Type B pancreatic cell (in vitro differentiated cells): ENCODE measurements around the gene ZC3H12D. TPM values are rescaled to one million over a fixed set of nuclear protein-coding genes. Genes with fewer than 3 reads are reported as not detected.

ENCODE experiments used
- DNase-seq: peaks from one replicate; pipeline ENCODE4 v3.0.0; 2021; ENCODE audit warnings: mixed read lengths; ENCODE audit not compliant: unreplicated experiment; ENCODE audit errors: extremely low spot score
- H3K27ac Mint-ChIP-seq: 2 replicates; pipeline ENCODE4 v1.8.0; 2021; ENCODE audit warnings: mild to moderate bottlenecking, mixed read lengths
- H3K27me3 Mint-ChIP-seq: 2 replicates; pipeline ENCODE4 v1.8.0; 2021; ENCODE audit warnings: mixed read lengths
- H3K36me3 Mint-ChIP-seq: 2 replicates; pipeline ENCODE4 v1.8.0; 2021; ENCODE audit warnings: mixed read lengths
- H3K4me1 Mint-ChIP-seq: one replicate; pipeline ENCODE4 v1.8.0; 2021; ENCODE audit warnings: mixed read lengths; ENCODE audit not compliant: unreplicated experiment
- H3K4me3 Mint-ChIP-seq: 2 replicates; pipeline ENCODE4 v1.8.0; 2021; ENCODE audit warnings: mild to moderate bottlenecking, mixed read lengths
- H3K9me3 Mint-ChIP-seq: 2 replicates; pipeline ENCODE4 v1.8.0; 2021; ENCODE audit warnings: mixed read lengths
- total RNA-seq: library from RNA; stranded (reverse); gene quantifications from 2 replicates; pipeline ENCODE4 v1.2.1, GENCODE V29; 2021; ENCODE audit warnings: low replicate concordance
- TF ChIP-seq, protein P1 (sequence below): fragments of 200-600 bp; sonication (generic); conservative IDR thresholded peaks from 2 replicates; pipeline ENCODE4 v1.5.0; 2021; ENCODE audit warnings: antibody characterized with exemption, mild to moderate bottlenecking

The ZC3H12D gene
- total RNA-seq, 1 donor from 2014 or later, result 0.58 TPM

GRCh38 chr6:149439626-149440025 lies 45.2 kb downstream of the ZC3H12D start:
- Mint-ChIP-seq H3K9me3 (no peaks in the 10 kb centered on the region), H3K36me3 (no peaks in the 10 kb centered on the region), H3K27me3 (no peaks in the 10 kb centered on the region), H3K4me1 (peaks cover 36% of the 10 kb centered on the region), H3K27ac (no peak overlapping the region), H3K4me3 (no peak overlapping the region)
- no peak for DNase-seq
- TF ChIP-seq, protein P1, sequence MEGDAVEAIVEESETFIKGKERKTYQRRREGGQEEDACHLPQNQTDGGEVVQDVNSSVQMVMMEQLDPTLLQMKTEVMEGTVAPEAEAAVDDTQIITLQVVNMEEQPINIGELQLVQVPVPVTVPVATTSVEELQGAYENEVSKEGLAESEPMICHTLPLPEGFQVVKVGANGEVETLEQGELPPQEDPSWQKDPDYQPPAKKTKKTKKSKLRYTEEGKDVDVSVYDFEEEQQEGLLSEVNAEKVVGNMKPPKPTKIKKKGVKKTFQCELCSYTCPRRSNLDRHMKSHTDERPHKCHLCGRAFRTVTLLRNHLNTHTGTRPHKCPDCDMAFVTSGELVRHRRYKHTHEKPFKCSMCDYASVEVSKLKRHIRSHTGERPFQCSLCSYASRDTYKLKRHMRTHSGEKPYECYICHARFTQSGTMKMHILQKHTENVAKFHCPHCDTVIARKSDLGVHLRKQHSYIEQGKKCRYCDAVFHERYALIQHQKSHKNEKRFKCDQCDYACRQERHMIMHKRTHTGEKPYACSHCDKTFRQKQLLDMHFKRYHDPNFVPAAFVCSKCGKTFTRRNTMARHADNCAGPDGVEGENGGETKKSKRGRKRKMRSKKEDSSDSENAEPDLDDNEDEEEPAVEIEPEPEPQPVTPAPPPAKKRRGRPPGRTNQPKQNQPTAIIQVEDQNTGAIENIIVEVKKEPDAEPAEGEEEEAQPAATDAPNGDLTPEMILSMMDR, result no peak

DNA sequence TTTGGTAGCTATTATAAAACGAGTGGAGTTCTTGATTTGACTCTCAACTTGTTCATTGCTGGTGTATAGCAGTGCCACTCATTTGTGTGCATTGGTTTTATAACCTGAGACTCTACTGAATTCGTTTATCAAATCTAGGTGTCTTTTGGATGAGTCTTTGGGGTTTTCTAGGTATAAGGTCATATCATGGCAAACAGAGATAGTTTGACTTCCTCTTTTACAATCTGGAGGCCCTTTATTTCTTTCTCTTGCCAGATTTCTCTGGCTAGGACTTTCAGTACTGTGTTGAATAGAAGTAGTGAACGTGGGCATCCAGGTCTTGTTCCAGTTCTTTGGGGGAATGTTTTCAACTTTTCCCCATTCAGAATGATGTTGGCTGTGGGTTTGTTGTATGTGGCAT lies 46.0 kb downstream of the ZC3H12D start:
- Mint-ChIP-seq H3K27me3 (no peaks in the 10 kb centered on the region), H3K9me3 (no peaks in the 10 kb centered on the region), H3K4me3 (no peak overlapping the region), H3K4me1 (peaks cover 35% of the 10 kb centered on the region), H3K36me3 (no peaks in the 10 kb centered on the region), H3K27ac (no peak overlapping the region)
- TF ChIP-seq, protein P1, result no peak
- DNase-seq, result no peak

GRCh38 chr6:149437212-149437611 lies 47.6 kb downstream of the ZC3H12D start:
- no peaks in the 10 kb centered on the region for H3K9me3 Mint-ChIP-seq
- TF ChIP-seq, protein P1, result no peak
- no peaks in the 10 kb centered on the region for H3K36me3 Mint-ChIP-seq
- no peaks in the 10 kb centered on the region for H3K27me3 Mint-ChIP-seq
- no peak for DNase-seq
- no peak overlapping the region for H3K4me3 Mint-ChIP-seq
- H3K27ac Mint-ChIP-seq, result no peak overlapping the region
- peaks cover 23% of the 10 kb centered on the region for H3K4me1 Mint-ChIP-seq

- no peaks in the 10 kb centered on the region for H3K36me3 Mint-ChIP-seq
- no peak for DNase-seq
- H3K4me1 Mint-ChIP-seq, result peaks cover 27% of the 10 kb centered on the region
- H3K27me3 Mint-ChIP-seq, result no peaks in the 10 kb centered on the region
- H3K9me3 Mint-ChIP-seq, result no peaks in the 10 kb centered on the region
- TF ChIP-seq, protein P1, result no peak
- H3K27ac Mint-ChIP-seq, result no peak overlapping the region
- H3K4me3 Mint-ChIP-seq, result no peak overlapping the region
Observed at GRCh38 chr6:149436647-149437046, 48.2 kb downstream of the ZC3H12D start.

DNA sequence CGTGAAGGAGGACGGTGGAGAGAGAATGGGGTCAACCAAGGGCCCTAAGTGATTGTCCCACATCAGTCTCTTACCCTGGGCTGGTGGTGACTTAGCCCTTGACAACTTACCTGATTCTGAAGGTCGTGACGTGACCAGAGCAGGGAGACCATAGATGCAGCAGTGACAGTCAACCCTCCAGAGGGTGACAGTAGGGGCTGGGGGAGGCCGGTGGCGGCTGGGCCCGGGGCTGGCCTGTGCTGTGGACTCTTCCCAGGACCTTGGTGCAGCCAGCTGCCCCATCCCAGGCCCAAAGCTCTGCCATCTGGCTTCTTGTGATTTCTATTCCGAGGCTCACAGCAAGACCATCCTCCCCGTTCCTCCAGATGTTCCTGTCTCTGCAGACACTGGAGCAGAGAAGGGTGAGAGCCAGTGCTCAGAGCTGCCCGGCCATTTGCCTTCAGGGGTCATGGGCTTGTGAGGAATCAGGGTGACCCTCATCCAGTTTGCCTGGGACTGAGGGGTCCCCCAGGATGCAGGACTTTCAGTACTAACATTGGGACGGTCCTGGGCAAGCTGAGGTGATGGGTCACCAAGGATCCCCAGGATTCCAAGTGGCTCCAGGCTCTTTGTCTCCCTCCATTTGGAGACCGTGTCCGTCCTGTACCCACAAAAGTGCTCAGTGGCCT lies 48.8 kb downstream of the ZC3H12D start:
- TF ChIP-seq, protein P1, result no peak
- Mint-ChIP-seq H3K27ac (no peak overlapping the region), H3K9me3 (no peaks in the 10 kb centered on the region), H3K27me3 (no peaks in the 10 kb centered on the region), H3K4me3 (no peak overlapping the region), H3K36me3 (no peaks in the 10 kb centered on the region), H3K4me1 (peaks cover 21% of the 10 kb centered on the region)
- no peak for DNase-seq
